TTC549 (cell line): ENCODE data around the gene TMEM209.
A peak's percentile ranks its signal among the peaks of the same experiment; 100 is the strongest.
"Not testable (repeated sequence)": the region's sequence is repeated elsewhere in the genome, so short reads cannot be mapped to it uniquely, and the experiment has no call there.

ENCODE experiments used
- FAIRE-seq: peaks from 2 replicates; lab custom pipeline; 2012; peaks lifted over from hg19 to GRCh38; lab: Jason Lieb, UNC

The TMEM209 gene

GRCh38 chr7:130205084-130205947, at the start of gene TMEM209:
Gene TMEM209, minus strand, starts transcription at chr7:130205406. Its CDS starts 31 bp downstream, at chr7:130205375.
- FAIRE-seq: peak; percentile 85

DNA sequence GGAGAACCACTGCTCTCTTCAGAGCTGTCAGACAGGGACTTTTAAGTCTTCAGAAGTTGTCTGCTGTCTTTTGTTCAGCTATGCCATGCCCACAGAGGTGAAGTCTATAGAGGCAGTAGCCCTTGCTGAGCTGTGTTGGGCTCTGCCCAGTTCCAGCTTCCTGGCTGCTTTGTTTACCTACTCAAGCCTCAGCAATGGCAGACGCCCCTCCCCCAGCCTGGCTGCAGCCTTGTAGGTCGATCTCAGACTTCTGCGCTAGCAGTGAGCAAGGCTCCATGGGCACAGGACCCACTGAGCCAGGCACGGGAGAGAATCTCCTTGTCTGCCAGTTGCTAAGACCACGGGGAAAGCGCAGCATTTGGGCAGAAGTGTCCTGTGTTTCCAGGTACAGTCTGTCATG, 49.3 kb upstream of the TMEM209 start:
- no peak for FAIRE-seq

GRCh38 chr7:130249626-130250025, 44.4 kb upstream of the TMEM209 start:
- not testable (repeated sequence) for FAIRE-seq

GRCh38 chr7:130248842-130249241, 43.6 kb upstream of the TMEM209 start:
- FAIRE-seq: not testable (repeated sequence)

DNA sequence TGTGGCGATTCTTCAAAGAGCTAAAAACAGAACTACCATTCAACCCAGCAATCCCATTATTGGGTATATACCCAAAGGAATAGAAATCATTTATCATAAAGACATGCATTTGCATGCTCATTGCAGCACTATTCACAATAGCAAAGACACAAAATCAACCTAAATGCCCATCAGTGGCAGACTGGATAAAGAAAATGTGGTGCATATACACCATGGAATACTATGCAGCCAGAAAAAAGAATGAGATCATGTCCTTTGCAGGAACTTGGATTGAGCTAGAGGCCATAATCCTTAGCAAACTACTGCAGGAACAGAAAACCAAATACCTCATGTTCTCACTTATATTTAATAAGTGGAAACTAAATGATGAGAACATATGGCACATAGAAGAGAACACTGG, 41.3 kb upstream of the TMEM209 start:
- FAIRE-seq: not testable (repeated sequence)

DNA sequence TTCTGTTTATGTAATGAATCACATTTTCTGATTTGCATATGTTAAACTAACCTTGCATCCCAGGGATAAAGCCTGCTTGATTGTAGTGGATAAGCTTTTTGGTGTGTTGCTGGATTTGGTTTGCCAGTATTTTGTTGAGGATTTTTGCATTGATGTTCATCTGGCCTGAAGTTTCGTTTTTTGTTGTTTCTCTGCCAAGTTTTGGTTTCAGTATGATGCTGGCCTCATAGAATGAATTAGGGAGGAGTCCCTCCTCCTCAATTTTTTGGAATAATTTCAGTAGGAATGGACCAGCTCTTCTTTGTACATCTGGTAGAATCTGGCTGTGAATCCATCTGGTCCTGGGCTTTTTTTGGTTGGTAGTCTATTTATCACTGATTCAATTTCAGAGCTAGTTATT, 38.3 kb upstream of the TMEM209 start:
- not testable (repeated sequence) for FAIRE-seq

DNA sequence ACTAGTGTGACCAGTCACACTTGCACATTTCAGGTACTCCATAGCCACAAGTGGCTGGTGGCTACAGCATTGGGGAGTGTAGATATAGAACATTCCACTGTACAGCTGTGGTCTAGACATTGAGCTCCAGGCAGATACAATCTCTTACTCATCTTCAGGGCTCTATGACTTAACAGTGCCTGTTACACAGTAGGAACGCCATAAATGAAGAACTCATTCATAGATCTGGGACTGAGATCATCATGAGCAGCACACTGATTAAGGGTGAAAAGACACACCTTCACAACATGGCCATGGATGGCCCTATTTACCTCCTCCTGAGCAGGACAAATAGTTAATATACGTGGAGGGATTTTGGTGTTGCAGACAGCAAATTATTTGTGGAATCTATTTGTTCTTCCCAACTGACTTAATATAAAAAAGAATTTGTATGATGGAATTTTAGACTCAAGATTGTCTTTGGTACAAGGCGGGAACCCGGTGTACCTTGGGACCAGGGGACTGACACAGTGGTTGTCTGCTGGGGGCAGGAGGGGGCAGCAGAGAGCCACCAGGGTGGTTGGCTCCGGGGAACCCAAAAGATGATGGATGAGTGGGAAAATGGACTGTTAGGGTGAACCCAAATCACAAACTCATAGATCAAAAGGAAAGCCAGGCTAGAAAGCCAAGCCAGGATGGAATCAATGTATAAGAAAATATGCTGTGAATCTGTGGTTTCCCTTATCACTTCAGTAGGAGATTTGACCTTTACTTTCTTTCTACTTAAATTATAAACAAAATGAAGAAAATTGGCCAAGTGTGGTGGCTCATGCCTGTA, 37.2 kb upstream of the TMEM209 start:
- FAIRE-seq: peak; percentile 83

DNA sequence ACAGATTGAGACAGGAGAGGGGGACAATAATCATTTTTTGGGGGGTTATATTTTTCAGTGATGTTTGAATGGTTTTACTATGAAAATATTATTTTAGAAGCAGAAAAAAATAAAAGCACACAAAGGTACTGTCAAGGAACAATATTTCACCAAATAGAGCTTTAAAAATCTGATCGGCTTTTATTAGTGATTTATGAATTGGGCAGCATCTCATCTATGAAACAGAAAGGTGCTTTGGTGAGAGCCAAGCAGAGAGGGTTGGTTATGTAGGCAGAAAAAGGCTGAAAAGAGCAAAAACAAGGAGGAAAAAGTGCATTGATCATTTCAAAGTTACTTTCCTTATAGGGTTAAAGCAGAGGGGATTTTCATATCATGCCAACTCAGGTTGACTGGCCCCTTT, 35.0 kb upstream of the TMEM209 start:
- FAIRE-seq: no peak

DNA sequence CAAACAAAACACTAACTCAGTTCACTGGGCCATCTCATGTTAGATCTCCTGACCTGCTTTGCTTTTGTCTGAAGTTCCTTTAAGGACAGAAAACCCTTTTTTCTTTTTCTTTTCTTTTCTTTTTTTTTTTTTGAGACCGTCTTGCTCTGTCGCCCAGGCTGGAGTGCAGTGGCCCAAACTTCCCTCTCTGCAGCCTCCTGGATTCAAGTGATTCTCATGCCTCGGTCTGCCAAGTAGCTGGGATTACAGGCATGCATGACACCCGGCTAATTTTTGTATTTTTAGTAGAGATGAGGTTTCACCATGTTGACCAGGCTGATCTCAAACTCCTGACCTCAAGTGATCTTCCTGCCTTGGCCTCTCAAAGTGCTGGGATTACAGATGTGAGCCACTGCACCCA, 31.2 kb upstream of the TMEM209 start:
- FAIRE-seq: not testable (repeated sequence)

DNA sequence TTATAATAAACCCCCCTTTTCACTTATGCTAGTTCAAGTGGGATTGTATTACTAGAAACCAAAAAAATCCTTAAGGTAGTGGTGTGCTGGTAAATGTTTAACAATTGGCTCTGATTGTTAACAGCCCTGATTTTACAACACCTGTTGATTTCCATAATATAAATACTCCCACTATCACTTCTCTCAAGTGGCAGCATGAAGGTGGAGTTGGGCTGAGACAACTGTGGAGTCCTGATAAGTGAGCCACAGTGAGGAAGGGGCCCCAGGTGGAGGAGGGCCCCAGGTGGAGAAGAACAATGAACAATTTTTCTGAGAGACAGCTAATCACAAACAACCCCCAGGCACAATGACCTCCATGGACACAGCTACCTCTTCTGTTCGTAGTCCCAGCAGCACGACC, 28.9 kb upstream of the TMEM209 start:
- FAIRE-seq: no peak

GRCh38 chr7:130232209-130232608, 27.0 kb upstream of the TMEM209 start:
- no peak for FAIRE-seq

DNA sequence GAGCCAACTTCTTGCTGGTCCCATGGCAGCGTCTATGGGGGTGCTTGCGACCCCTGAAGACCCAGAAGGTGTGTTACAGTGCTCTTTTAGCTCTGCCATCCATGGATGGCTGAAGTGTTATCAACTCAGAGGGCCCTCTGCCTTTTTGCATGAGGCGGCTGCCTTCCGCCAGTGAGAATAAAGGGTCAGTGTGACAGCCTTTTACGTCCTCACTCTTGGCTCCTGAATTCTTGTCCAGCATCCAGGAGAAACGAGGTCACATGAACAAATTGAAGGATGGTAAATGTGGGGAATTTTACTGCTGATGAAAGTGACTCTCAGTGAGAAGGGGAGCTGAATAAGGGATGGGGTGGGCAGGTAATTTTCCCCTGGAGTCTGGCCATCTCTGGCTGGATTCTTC, 26.6 kb upstream of the TMEM209 start:
- no peak for FAIRE-seq

GRCh38 chr7:130229981-130230380, 24.8 kb upstream of the TMEM209 start:
- not testable (repeated sequence) for FAIRE-seq

DNA sequence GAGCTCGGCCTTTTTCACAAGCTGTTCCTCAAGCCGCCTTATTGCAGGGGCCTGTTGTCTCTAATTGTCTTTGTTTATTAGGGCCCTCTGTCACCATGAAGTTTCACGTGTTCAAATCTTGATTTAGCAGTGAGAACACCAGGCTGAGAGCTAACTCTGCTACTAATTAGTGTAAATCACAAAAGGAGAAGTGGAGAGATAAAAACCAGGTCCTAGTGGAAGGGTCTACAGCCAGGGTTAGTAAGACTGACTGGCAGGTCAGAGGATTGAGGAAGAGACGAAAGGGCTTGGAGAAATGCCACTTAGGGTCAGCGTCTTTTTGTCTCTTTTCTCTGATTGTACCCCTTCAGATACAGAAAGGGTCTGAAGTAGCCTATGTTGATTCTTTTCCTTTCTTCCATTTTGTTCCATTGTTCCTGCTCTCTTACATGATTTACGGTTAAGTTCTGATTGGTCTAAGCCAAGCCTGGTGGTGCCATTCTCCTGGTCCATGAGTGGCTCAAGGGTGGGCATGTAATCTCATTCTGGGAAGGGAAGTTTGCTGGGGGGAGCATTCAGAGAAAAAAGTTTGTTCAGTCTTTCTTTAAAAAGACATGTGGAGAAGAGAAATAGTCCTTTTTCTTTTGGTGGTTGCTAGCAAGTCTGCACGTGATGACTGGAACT, 23.8 kb upstream of the TMEM209 start:
- no peak for FAIRE-seq

DNA sequence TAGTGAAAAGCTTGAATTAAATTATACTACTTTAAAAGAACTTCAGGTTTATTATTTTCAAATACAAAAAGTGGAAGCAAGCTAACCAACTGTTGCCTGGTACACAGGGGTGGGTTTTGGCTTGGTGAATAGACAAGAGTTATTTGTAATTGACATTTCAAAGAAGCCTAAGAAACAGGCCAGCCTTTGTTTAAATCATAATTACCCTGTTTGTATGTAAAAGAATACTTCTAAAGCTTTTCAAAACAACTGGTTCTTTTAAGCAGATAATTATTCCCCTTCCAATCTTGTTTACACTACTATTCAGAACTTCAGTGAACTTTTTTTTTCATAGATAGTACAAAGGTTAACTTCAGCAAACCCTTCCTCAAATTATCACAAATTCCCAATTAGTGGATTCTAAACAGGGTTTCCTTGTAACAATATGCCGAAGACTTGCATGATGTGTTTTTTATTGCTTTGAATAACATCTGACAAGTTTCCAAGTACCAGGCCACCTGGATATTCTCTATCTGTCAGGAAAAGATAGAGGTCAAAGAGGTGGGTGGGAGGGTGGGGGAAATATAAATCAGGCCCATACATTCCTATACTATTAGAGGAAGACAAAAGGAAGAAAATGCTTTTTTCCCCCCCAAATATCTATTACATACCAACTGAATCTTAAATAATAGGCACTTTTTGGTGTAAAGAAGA, 22.8 kb upstream of the TMEM209 start:
- no peak for FAIRE-seq

DNA sequence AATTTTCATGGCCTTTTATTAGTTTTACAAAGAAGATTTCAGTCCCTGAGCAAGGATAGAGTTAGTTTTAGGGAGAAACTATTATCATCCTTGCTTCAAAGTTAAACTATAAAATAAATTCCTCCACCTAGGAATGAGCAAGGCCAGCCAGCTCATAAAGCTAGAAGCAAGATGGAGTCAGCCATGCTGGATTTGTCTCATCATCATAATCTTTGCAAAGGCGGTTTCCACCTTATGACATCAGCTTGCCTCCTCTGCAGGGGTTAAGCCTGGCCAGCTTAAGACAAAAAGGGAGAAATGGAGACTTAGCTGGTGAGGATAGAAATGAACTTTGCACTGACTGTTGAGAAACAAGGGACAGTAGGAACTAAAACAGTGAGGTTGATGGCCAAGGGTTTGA, 21.1 kb upstream of the TMEM209 start:
- no peak for FAIRE-seq

- FAIRE-seq: not testable (repeated sequence)
Observed at GRCh38 chr7:130224923-130225322, 19.7 kb upstream of the TMEM209 start.

GRCh38 chr7:130224210-130224609, 19.0 kb upstream of the TMEM209 start:
- FAIRE-seq: no peak

- no peak for FAIRE-seq
Observed at GRCh38 chr7:130223646-130224045, 18.4 kb upstream of the TMEM209 start.

DNA sequence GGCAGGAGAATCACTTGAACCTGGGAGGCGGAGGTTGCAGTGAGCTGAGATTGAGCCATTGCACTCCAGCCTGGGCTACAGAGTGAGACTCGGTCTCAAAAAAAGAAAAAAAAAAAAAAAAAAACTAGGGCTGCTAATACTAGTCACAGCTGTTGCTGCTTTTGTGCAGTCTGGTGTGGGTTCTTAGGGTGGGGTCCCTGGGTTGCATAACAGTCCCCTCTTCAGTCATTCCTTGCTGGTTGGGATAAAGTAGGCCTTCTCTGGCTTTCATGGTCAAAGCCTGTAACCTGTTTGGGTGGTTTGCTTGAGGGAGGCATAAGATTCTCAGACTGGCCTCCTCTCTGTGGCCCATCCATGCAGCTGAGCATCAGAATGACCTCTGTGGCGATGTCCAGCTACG, 16.5 kb upstream of the TMEM209 start:
- no peak for FAIRE-seq

DNA sequence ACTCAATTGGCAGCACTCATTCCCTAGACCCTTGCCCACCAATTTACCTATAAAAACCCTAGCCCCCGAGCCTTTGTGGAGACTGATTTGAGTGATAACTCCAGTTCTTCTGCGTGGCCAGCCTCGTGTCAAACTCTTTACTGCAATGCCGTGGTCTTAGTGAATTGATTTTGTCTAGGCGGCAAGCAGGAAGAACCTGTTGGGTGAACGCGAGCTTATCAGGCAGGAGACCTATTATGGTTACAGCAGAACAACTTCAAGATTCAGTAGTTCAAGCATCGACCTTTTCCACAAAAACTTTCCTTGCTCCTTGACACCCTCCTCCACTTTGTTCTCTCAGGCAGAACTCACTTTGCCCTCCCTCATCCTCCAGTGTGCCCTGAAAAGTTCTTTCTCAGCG, 14.7 kb upstream of the TMEM209 start:
- no peak for FAIRE-seq
